Astrocyte (in vitro differentiated cells and primary cell): ENCODE results near the gene MET.

Source experiments
- CTCF ChIP-seq: IDR thresholded peaks from 2 replicates; pipeline ENCODE4 v1.5.1; 2011; ENCODE audit warnings: low read depth, mild to moderate bottlenecking, inconsistent platforms, low read length, moderate library complexity; ENCODE audit not compliant: insufficient read depth
- EZH2 ChIP-seq: IDR thresholded peaks from 2 replicates; pipeline ENCODE4 v1.6.1; 2012; ENCODE audit warnings: mild to moderate bottlenecking, low read length, inconsistent platforms; ENCODE audit not compliant: insufficient read depth

- TF ChIP-seq CTCF (no peak), EZH2 (no peak)
Measured at GRCh38 chr7:116710764-116711452, 38.9 kb downstream of the MET start.
